VCaP (cell line): ENCODE results near the gene CETN1.

Experiments
- H3K27ac ChIP-seq: fragments of 450-650 bp; 2 replicates; pipeline ENCODE4 v1.5.1; 2017
- TF ChIP-seq, protein P1 (sequence below): fragments of 450-650 bp; conservative IDR thresholded peaks from 2 replicates; pipeline ENCODE4 v1.5.1; 2017; ENCODE audit warnings: mild to moderate bottlenecking, moderate library complexity

CETN1 gene

DNA sequence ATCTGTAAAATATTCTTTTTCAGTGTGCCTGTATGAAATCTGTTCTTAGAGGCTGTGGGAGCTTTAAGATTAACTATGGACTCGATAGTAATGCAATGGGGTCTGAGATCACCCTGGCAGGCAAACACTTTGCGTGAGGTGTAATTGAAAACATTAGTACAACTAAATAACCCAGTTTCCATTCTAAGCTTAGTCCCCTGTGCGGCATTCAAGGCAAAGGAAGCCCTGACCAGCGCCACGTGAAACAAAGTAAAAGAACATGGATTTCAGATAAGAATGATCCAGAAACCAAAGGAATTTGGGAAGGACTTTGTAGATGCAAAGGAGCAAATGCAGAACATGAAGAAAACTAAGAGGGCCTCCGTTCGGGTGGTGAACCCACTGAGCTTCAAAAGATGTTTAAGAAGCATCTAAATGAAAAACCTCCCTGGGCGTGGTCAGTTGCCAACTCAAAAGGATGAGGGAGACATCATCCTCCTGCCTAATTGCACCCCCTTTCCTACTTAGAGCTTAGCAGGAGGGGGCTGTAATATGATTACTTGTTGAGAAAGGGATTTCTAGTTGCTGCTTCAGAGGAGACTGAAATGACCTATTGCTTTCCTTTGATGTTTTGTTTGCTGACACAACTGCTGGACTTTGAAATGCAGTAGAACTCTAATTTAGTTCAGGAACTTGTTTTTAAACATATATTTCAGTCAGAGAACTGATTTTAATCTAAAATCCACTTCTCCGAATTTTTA, 7.9 kb upstream of the CETN1 start:
- peak overlapping the region; percentile 94; the same call in 1 of the 2 replicates for H3K27ac ChIP-seq
- TF ChIP-seq, protein P1, sequence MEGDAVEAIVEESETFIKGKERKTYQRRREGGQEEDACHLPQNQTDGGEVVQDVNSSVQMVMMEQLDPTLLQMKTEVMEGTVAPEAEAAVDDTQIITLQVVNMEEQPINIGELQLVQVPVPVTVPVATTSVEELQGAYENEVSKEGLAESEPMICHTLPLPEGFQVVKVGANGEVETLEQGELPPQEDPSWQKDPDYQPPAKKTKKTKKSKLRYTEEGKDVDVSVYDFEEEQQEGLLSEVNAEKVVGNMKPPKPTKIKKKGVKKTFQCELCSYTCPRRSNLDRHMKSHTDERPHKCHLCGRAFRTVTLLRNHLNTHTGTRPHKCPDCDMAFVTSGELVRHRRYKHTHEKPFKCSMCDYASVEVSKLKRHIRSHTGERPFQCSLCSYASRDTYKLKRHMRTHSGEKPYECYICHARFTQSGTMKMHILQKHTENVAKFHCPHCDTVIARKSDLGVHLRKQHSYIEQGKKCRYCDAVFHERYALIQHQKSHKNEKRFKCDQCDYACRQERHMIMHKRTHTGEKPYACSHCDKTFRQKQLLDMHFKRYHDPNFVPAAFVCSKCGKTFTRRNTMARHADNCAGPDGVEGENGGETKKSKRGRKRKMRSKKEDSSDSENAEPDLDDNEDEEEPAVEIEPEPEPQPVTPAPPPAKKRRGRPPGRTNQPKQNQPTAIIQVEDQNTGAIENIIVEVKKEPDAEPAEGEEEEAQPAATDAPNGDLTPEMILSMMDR: no peak

DNA sequence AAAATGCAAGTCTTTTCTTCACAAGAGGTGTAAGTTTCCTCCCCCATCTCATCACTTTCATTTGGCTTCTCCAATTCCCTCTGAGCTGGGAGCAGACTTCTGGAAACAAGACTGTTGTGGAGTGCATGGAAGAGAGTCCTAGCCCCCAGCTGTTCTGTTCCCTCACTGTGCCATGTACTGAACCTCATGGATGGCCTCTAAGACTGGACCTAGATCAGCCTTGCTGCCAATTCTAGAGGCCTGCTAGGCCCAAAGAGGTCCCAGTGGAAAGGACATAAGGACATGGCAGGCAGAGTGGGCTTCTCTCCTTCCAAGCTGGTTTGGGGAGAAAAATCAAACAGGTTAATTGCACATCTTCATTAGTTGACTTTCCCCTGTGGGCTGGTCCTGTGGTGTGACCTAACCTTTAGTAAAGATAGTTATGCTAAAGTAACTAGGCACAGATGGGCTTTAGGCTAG, 7.3 kb upstream of the CETN1 start:
- no peak overlapping the region; the same call in 1 of the 2 replicates for H3K27ac ChIP-seq
- TF ChIP-seq, protein P1: no peak

- H3K27ac ChIP-seq: no peak overlapping the region; the same call in 1 of the 2 replicates
- TF ChIP-seq, protein P1: no peak
Observed at GRCh38 chr18:573385-573784, 6.8 kb upstream of the CETN1 start.

DNA sequence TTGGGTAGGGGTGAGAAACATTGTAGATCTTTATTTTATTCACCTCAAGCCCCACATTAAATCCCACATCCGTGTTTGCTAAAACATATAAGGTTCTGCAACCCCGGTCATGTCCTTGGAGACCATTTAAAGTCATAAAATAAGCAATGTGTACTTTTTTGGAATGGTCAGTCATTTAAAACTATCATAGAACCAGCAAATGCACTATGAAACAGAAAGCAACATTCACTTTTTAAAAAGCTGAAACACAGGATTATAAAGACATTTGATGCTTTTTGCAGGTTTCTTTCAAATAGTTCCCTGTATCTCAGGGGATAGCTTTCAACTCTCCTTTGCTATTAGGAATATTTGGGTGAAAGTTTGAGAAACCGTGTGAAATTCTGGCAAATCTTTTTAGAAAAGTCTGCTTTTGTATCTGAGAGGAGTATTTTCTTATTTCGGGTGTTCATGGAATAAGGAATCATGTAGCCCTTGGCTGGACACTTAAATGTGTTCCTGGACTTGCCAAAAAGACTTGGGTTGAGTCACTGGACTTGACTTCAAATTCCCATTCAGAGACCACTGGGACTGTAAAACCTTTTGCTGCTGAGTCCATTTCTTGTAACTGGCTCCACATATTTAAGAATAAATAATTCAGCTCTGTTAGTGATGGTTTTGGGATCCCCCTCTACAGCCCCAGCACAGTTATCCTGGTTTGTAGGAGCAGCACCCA, 5.9 kb upstream of the CETN1 start:
- TF ChIP-seq, protein P1: no peak
- H3K27ac ChIP-seq: no peak overlapping the region

- no peak overlapping the region for H3K27ac ChIP-seq
- TF ChIP-seq, protein P1: no peak
Observed at GRCh38 chr18:574865-575645, 5.1 kb upstream of the CETN1 start.

GRCh38 chr18:576924-577323, 3.3 kb upstream of the CETN1 start:
- TF ChIP-seq, protein P1: no peak
- no peak overlapping the region for H3K27ac ChIP-seq
